GM19328 (cell line): ENCODE data around the gene FGF22.

Experiments used
- ATAC-seq: cut with Tn5 transposase; IDR thresholded peaks from one replicate; pipeline ENCODE4 v1.9.1; 2021; ENCODE audit warnings: mild to moderate bottlenecking, moderate library complexity; ENCODE audit not compliant: unreplicated experiment

Gene FGF22

GRCh38 chr19:641702-642101 lies 2.0 kb downstream of the FGF22 start:
- ATAC-seq, result no peak

DNA sequence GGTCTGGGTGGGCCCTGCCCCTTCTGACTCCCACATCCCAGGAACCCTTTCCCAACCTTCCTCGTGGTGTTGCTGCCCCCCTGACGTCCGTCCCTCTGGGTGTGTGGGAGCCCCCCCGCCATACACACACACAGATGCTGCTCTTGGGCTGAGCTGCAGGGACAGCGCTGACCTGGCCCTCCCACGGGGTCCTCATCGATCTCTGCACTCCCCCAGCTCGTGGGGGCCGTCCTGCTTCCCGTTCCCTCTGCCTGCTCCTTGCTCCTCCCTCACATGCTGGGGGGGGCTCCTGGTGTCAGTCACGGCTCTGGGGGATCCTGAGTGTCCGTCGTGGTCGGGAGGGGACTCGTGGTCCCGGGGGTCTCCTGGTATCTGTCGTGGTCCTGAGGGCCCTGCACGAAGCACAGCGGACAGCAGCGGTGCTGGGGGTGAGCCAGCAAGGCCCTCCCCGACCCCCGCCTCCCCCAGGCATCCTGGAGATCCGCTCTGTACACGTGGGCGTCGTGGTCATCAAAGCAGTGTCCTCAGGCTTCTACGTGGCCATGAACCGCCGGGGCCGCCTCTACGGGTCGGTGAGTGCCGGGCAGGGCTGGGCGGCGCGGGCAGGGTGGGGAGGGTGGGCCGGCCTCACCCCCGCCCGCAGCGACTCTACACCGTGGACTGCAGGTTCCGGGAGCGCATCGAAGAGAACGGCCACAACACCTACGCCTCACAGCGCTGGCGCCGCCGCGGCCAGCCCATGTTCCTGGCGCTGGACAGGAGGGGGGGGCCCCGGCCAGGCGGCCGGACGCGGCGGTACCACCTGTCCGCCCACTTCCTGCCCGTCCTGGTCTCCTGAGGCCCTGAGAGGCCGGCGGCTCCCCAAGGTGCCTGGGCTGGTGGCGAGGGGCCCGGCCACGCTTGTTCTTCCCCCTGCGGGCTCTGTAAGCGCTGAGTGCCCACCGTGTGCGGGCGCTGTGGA lies 3.4 kb downstream of the FGF22 start:
- no peak for ATAC-seq

- no peak for ATAC-seq
Observed at GRCh38 chr19:643736-644135, 4.1 kb downstream of the FGF22 start.

DNA sequence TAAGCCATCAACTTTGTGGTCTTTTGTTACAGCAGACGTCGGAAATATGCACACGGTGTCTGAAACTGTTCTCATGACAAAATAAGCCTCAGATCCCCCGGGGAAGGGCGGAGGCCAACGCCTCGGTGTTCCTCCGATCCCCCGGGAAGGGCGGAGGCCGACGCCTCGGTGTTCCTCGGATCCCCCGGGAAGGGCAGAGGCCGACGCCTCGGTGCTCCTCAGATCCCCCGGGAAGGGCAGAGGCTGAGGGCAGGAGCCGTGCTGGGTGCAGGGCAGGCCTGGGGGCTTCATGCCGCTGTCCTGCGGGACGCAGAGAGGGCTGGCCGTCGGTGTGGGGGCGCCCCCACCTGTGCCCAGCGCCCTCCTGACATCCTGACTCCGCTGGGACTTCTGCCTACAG lies 4.7 kb downstream of the FGF22 start:
- ATAC-seq, result no peak

DNA sequence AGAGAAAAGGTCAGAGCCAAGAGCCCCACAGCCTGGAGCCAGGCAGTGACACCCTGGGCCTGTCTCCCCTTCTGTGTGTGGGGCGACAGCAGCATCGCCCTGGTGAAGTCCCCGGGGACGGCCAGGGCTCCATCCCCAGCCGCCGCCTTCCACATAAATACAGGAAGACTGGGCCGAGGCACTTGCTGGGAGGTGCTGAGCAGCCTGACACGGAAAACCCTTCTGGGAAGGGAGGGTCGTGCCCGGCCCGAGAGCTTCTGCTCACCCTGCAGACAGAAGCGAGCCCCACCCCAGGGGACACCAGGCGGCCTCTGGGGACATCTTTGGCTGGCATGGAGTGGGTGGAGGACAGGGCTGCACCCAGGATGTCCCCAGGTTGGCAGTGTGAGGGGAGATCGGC lies 5.1 kb downstream of the FGF22 start:
- no peak for ATAC-seq

GRCh38 chr19:645912-646778 lies 6.5 kb downstream of the FGF22 start:
- ATAC-seq, result no peak

DNA sequence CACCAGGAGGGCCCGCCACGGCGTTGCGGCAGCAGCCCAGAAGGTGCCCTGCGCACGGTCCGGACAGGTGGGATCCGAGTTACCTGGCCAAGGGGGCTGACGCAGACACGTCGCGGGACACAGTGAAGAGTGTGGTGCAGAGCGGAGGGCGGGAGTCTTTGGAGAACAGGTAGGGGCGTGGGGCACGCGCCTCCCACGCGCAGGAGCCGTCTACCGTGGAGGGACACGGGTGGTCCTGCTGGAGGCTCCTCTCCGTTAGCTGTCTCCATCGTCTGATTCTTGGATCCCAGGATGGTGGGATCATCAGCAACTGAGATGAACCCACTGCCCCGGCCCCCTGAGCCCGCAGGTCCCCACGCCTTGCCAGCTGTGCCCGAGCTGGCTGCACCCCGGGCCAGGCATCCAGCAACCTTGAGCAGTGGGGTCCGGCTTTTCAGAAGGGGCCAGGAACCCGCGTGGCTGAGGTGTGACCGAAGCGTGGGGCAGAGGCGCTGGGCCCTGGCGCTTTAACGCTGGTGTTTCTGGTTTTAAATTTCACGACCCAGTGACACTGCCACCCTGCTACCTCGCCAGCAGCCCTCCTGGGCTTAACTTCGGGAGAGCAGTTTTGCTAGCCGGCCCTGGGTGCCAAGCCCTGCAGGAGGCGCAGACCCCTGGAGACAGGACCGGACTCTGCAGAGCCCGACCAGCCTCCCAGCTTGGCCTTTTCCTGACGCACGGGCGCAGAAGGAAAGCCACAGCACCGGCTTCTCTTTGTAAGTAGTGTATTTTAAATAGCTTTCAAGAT lies 7.3 kb downstream of the FGF22 start:
- no peak for ATAC-seq

DNA sequence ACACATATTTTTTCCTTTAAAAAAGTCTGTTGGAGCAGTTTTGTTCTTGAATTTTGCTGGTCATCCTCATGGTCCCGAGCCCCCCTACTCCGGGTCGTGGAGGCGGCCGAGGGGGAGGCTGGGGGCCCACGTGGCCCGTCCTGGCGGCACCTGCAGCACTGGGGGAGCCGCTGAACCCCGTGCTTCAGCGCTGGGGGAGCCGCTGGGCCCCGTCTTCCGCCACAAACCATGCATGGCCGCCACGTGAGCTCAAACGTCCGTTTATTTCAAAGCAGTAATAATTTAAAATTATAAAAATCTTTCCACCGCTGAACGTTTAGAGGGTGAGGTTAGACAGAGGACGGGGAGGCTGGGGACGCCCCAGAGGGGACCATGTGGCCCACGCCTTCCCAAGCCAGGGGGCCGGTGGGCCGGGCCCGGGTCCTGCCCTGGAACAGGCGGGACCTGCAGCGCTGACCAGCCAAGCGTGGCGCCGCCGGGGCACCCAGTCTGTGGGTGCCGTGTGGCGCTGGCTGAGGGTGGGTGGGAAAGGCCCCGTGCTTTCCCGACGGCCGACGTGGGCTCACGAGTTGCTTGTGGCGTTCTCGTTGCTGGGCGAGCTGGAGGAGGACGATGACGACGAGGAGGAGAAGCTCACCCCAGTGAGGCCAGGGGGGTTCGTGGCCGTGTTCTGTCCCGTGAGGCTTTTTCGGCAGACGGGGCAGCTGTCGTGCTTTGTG lies 8.0 kb downstream of the FGF22 start:
- no peak for ATAC-seq

- no peak for ATAC-seq
Observed at GRCh38 chr19:648305-648704, 8.6 kb downstream of the FGF22 start.

DNA sequence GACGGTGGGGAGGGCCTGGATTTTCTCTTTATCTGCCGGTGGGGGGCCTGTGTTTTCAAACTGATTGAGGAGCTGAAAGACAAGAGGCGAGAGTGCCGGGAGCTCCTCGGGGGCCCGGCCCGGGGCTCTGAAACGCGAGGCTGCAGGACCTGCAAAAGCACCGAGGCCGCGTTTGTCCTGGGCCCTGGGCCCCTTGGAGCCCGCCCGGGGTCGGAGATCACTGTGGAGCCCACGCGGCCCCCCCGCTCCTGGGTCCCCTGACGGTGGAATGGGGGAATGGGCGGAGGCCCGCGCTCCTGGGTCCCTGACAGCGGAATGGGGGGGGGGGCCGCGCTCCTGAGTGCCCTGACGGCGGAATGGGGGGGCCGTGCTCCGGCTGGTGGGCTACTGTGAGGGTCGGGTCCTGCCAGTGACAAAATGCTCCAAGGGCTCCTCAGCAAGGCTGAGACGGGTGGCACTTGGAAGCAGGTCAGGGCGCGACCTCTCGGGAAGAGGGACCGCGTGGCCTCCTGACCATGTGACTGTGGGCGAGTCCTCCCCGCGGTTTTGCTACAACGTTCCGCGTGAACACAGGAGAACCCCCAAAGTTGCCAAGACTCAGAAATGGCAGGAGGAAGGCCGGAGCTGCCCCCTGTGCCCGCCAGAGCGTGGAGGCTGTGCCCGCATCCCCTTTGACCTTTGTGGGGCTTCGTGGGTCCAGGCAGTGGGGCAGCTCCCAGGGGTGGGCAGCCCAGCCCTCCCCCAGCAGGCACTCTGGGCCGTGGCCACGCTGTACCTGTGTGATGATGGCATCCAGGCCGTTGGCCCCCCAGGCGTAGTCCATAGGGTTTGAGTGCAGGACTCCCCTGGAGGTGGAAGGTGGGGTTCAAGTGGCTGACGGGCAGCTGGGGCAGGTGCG lies 9.5 kb downstream of the FGF22 start:
- no peak for ATAC-seq

DNA sequence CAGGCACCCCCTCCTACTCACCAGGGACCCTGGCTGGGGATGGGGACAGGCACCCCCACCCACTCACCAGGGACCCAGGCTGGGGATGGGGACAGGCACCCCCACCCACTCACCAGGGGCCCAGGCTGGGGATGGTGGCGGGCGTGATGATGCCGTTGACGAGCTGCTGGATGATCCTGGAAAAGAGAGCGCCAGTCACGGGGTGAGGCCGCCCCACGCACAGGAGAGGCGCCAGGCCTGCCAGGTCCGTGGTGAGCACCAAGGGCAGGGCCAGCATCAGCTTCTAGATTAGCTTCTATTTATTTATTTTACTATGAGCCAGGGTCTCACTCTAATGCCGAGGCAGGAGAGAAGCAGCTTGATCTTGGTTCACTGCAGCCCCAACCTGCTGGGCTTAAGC lies 10.4 kb downstream of the FGF22 start:
- ATAC-seq, result no peak

- ATAC-seq, result no peak
Observed at GRCh38 chr19:651114-651818, 11.6 kb downstream of the FGF22 start.

GRCh38 chr19:651991-652390 lies 12.3 kb downstream of the FGF22 start:
- ATAC-seq, result no peak

- ATAC-seq, result no peak
Observed at GRCh38 chr19:652467-653389, 13.0 kb downstream of the FGF22 start.

DNA sequence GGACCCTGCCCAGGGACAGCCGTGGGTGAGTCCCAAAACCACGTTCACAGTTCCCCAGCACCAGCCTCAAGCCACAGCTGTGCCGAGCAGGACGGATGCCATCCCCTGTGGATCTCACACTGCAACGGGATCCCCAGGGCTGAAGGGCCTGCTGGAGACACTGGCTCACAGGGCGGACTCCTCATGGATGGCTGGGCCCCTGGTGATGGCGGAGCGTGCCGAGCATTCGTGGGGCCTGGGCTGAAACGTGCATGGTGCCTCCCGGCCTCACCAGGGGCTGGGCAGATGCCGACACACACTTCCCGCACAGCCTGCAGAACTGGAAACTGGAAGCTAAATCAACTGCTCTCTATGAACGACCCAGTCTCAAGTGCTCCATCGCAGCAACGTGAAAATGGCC lies 13.7 kb downstream of the FGF22 start:
- no peak for ATAC-seq

DNA sequence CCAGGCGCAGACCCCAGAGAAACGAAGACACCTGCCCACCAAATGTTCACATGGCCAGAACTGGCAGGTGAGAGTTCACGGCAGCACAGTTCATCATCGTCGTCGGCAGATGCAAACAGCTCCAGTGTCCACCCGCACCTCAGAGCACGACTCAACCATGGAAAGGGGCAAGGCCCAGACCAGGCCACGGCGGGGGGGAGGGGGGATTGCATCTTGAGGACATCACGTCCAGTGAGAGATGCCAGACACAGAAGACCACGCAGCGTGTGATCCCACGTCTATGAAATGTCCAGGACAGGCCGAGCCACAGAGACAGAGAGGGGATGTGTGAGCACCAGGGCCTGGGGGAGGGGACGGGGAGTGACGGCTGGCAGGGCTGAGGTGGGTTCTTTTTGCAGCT lies 16.0 kb downstream of the FGF22 start:
- ATAC-seq, result no peak

DNA sequence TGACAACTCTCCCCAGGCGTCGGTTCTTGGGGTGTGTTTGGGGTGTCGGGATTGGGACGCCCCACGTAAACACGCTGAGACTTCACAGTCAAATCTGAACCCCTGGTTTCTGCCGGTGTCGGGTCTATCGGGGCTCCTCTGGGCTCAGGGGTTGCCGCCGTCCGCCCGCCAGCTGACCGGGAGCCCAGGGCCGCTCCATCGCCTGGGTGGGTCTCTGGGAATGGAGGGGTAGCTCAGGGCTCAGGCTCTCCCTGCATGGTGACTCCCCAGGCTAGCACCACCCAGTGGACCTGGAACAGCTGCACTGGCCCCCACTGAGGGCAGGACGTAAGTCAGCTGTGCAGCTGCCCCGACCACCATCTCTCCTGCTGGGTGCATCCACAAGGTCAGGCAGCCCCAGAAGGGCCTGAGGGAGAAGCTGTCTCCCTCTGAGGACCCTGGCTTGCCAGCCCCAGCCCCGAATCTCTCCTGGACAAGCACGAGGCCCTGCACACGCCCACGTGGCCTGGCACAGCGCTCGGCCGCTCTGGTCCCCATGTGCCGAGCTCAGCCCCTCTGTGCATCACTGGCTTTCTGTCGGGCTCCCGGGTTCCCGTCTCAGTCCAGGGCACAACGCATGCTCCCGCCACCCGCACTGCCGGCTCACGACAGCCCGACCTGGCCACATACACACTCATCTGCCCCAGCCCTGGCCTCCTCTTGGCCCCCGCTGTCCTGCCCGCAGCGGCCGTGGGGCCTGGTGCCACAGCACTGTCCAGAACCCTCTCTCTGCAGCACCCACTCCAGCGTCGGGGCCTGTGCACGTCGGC lies 17.3 kb downstream of the FGF22 start:
- no peak for ATAC-seq
